HG02852 (cell line): ENCODE data around the gene RNLS.

Source experiments
- ATAC-seq: cut with Tn5 transposase; IDR thresholded peaks from one replicate; pipeline ENCODE4 v1.9.1; 2021; ENCODE audit warnings: mild to moderate bottlenecking, moderate library complexity; ENCODE audit not compliant: unreplicated experiment

RNLS gene

GRCh38 chr10:88270061-88270808 is 312.9 kb downstream of the RNLS start:
- no peak for ATAC-seq

DNA sequence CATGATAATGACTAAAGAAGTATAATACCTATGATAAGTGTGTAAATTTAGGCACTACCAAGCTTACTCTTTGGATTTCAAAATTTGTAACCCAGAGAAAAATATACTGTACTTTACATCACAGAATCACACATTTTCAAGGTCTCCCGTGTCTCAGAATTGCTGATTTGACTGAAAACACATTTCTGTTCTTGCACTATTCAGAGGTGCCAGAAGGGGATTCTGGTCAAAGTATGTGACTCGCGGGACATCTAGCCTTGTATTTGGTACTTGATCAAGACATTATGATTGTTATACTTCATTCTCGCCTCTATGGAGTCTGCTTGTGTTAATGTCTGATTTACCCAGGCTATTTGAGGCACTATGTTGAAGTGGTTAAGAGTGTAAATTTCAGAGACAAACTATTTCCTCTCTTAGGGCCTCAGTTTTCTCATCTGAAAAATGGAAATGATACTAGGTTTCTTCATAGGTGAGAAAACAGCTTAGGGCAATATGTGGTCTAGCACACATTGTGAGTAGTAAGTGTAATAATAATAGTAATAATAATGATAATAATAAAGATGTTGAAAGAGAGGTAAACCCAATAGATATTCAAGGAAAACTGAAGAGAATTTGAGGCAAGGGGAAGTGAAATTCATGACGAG is 320.4 kb downstream of the RNLS start:
- no peak for ATAC-seq

DNA sequence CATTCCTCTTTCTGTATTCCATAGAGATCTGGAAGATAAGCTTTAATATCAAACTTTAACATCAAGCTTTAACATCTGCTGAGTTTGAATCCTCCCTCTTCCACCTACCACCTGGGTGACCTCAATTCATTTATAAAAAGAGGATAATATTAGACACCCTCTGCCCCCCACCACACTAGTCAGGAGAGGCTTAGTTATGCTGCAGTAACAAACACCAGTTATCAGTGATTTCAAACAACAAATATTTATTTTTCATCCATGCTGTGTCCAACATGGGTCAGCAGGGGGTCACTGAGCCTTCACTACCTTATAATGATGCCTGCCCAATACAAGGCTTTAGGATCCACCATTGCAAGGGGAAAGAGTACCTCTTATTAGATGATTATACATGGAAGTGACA is 322.0 kb downstream of the RNLS start:
- no peak for ATAC-seq

DNA sequence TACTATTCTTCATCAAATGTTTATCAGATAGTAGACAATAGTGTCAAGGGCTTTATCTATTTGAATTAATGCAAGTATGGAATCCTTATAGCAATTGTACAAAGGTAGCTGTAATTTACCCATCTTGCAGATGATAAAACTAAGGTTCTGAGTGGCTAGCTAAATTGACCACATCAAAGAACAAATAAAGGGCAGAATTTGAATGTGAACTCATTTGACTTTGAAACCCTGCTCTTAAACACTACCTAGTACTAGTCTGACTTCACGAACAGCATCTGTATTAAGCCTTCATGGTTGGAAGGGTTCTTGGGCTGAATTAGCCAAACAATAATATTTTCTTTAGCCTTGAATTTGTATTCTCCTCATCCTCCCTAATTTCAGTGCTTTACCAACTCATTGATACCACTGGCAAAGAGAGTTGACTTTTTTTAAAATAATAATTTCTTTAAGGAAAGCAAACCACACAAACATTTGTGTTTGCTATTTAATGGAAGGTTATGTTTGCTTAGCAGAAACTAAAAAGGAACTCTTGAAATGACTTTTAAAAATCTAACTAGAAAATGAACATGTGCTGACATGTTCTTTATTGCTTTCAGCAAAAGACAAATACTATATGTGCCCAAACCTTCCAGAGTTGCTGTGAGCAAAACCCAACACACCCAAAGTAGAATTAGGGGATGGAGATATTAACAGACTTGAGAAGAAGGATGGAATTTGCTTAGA is 322.6 kb downstream of the RNLS start:
- peak; percentile 79 for ATAC-seq

GRCh38 chr10:88259381-88259780 is 323.7 kb downstream of the RNLS start:
- ATAC-seq: no peak

- ATAC-seq: no peak
Measured at GRCh38 chr10:88256886-88257285, 326.2 kb downstream of the RNLS start.

DNA sequence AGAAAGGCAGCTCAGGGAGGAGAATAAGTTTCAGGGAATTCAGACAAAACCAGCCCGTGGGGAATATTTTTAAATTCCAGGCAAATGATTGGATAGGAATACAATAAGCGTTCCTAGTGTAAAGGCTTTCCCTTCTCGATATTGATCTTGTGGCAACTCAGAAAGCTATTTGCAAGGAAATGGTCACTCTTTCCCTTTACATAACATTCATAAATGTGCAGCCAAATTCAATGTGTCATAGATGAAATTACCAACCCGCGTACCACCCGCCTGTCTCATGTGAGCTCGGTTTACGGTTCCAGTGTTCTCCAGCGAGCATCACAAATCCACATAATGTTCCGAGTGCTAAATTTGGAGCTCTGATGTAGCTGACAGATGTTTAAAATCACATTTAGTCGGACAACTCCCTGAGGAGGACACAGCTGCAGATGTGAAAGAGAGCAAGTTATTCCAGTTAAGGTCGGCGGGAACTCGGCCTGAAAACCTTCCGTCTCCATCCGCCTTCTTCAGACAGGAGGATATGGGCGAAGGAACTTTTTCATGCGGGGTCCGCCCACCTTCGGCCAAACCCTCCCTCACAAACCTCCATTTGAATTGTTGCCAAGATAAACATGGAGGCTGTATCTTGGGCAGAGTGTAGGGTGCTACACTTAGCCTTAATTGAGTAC is 327.0 kb downstream of the RNLS start:
- no peak for ATAC-seq

DNA sequence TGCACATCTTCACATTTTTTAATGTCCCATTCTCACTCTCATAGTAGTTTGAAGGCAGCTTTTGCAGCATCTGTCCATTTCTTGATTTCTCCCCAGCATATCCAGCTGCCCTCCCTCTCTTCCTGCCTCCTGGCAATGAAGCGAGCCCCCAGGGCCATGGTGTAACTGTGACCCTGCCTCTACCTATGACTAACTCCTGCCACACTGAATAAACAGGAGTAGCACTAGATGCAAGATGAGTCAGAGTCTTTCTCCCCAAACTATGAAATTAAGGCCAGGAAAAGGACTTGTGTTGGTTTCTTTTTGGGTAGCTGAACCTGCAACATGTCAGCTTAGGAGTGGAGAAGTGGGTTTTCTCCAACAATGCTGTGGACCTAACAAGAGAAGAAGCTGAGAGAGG is 329.0 kb downstream of the RNLS start:
- no peak for ATAC-seq

GRCh38 chr10:88253622-88254021 is 329.5 kb downstream of the RNLS start:
- ATAC-seq: no peak

DNA sequence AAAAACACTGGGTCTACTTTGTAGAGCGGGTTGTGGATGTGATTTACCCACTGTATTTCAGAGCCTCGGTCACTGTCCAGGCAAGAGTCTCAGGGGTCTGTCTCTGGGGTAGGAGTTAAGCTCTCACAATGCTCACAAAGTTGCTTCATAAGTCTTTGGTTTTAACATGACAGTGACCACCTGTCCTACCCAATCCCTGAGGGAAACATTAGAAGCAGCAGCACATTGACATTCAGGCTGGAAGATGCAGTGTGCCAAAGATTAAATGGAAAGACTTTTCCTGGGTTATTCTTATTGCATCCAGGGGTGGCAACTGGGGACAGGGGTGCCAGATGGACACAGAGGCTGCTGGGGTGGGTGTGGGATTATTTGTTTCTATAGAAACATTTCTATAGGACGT is 330.0 kb downstream of the RNLS start:
- ATAC-seq: no peak

DNA sequence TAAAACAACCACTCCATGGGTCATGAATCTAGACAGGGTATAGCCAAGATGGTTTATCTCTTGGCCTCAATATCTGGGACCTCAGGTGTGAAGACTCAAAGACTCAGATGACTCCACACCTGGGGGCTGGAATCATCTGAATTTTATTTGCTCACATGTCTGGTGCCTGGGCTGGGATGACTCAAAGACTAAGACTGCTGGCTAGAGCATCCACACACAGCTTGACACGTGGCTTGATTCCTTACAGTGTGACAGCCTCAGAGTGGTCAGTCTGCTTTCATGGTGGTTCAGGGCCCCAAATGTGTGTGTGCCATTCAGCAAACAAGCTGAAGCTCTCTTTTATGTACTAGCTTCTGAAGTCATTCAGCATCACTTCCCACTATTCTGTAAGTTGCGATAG is 333.7 kb downstream of the RNLS start:
- ATAC-seq: no peak

DNA sequence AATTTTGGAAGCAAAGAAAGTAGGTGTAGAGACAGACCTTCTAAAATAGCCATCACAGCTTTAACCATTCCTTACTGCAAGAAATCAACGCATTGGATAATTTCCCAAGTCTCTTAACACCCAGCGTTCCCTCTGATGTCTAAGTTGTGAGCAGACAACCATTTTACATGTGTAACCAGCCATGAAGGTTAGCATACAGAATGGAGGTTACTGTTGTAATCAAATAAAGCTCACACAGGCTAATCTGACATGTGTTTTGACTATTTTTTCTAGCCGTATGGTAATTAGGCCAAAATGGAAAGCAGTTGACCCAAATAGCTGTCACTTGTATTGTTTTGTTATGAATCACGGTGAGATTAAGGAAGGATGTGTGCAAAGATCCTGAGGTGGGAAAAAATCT is 336.4 kb downstream of the RNLS start:
- no peak for ATAC-seq

GRCh38 chr10:88245974-88246511 is 337.1 kb downstream of the RNLS start:
- ATAC-seq: no peak

GRCh38 chr10:88244781-88245625 is 338.1 kb downstream of the RNLS start:
- ATAC-seq: no peak

GRCh38 chr10:88243836-88244730 is 339.0 kb downstream of the RNLS start:
- ATAC-seq: no peak

GRCh38 chr10:88243202-88243744 is 339.8 kb downstream of the RNLS start:
- no peak for ATAC-seq

DNA sequence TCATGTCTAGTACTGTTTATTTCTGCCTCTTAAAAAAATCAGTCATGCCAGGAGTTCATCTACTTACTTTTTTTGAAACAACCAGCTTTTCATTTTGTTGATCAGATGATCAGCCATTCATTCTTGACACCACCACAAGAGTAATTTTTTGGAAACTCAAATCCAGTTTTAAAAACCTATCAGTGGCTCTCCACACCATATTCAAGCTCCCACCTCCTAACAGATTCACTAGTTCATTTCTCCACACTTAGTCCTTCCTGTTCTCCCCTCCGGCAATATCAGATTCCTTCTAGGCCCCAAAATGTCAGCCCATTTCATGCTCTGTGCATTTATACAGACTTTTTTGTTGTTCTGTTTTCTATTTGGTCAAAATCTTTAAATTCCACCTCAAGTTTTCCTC is 341.6 kb downstream of the RNLS start:
- ATAC-seq: no peak

DNA sequence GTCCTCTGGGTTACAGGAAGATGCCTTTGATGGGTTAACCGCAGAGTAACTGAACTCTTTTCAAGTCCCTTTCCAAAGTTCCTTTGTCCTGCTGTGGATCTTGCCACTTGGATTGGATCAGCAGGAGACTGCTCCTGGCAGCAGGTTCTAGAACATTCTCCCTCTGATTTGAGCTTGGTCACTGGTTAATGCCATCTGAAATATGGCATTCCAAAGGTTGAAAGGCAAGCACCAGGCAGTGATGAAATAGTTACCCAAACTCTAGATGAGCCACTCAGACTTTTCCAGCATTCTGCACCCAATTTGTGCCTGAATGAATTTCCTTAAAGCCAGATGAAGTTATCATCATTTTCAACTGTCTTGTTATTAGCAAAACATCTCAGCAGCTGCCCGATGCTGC is 343.9 kb downstream of the RNLS start:
- no peak for ATAC-seq

- no peak for ATAC-seq
Measured at GRCh38 chr10:88238615-88238914, 344.6 kb downstream of the RNLS start.
